Measurements from ENCODE around the gene IL22RA2.

DNA sequence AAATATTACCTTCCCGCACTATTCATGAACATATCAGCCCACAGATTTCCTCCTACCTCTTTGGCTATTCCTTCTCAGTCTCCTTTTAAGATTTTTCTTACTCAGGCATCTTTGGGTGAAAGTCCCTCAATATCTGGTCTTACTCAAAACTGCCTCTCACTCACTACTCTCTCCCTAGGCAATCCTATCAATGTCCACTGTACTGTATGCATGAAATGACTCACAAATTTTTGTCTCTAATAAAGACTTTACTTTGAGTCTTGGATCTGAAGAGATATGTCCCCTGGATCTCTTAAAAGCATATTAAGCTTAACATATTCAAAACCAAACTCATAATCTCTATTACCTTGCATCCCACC, 24.4 kb downstream of the IL22RA2 start:
- no peak for TF ChIP-seq POLR2A (IDR thresholded peaks at IDR 0.05)
- TF ChIP-seq, protein P1, sequence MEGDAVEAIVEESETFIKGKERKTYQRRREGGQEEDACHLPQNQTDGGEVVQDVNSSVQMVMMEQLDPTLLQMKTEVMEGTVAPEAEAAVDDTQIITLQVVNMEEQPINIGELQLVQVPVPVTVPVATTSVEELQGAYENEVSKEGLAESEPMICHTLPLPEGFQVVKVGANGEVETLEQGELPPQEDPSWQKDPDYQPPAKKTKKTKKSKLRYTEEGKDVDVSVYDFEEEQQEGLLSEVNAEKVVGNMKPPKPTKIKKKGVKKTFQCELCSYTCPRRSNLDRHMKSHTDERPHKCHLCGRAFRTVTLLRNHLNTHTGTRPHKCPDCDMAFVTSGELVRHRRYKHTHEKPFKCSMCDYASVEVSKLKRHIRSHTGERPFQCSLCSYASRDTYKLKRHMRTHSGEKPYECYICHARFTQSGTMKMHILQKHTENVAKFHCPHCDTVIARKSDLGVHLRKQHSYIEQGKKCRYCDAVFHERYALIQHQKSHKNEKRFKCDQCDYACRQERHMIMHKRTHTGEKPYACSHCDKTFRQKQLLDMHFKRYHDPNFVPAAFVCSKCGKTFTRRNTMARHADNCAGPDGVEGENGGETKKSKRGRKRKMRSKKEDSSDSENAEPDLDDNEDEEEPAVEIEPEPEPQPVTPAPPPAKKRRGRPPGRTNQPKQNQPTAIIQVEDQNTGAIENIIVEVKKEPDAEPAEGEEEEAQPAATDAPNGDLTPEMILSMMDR (IDR thresholded peaks at IDR 0.05): no peak
